AG08396 (cell line): ENCODE measurements around the gene MGAT3.

Experiments
- DNase-seq: peaks from one replicate; pipeline ENCODE4 v3.0.0; 2012; ENCODE audit warnings: low spot score, mixed read lengths

The MGAT3 gene

GRCh38 chr22:39471381-39472141 lies 14.7 kb downstream of the MGAT3 start:
- peak; percentile 66 for DNase-seq

GRCh38 chr22:39472570-39473556 lies 16.1 kb downstream of the MGAT3 start:
- DNase-seq = no peak

- DNase-seq = no peak
Observed at GRCh38 chr22:39473851-39474250, 17.0 kb downstream of the MGAT3 start.

- DNase-seq = peak; percentile 69
Observed at GRCh38 chr22:39474351-39475111, 17.7 kb downstream of the MGAT3 start.

GRCh38 chr22:39475337-39475736 lies 18.5 kb downstream of the MGAT3 start:
- no peak for DNase-seq

GRCh38 chr22:39475902-39476301 lies 19.1 kb downstream of the MGAT3 start:
- no peak for DNase-seq

GRCh38 chr22:39476664-39477063 lies 19.9 kb downstream of the MGAT3 start:
- no peak for DNase-seq

- DNase-seq = no peak
Observed at GRCh38 chr22:39477542-39477941, 20.7 kb downstream of the MGAT3 start.

GRCh38 chr22:39478441-39478850 lies 21.6 kb downstream of the MGAT3 start:
- peak; percentile 46 for DNase-seq

- no peak for DNase-seq
Observed at GRCh38 chr22:39479254-39479653, 22.4 kb downstream of the MGAT3 start.

GRCh38 chr22:39480557-39480956 lies 23.7 kb downstream of the MGAT3 start:
- DNase-seq = no peak

GRCh38 chr22:39481054-39481453 lies 24.2 kb downstream of the MGAT3 start:
- DNase-seq = no peak

- DNase-seq = no peak
Observed at GRCh38 chr22:39481595-39481994, 24.8 kb downstream of the MGAT3 start.

GRCh38 chr22:39482768-39483167 lies 26.0 kb downstream of the MGAT3 start:
- DNase-seq = peak; percentile 50

- no peak for DNase-seq
Observed at GRCh38 chr22:39486951-39487825, 30.4 kb downstream of the MGAT3 start.

GRCh38 chr22:39487826-39488520 lies 31.2 kb downstream of the MGAT3 start:
- DNase-seq = no peak

GRCh38 chr22:39488563-39489083 lies 31.8 kb downstream of the MGAT3 start:
- no peak for DNase-seq

- DNase-seq = no peak
Observed at GRCh38 chr22:39489094-39490068, 32.6 kb downstream of the MGAT3 start.
